Psoas muscle (tissue), 8 donors: ENCODE measurements around the gene SGCD. TPM values are rescaled to one million over a fixed set of nuclear protein-coding genes. Genes with fewer than 3 reads are reported as not detected.

Experiments used
- ATAC-seq, 4 donors: fragments of 200-7000 bp; cut with Tn5 transposase; one replicate each; pipeline ENCODE4 v1.9.1; 2020; ENCODE audit warnings: moderate library complexity in 3 of 4, mild to moderate bottlenecking in 2 of 4
- DNase-seq, 2 donors: peaks; one replicate each; pipeline ENCODE4 v3.0.0-alpha.2; 2020
- H3K27ac ChIP-seq: fragments of 200-600 bp; one replicate; pipeline ENCODE4 v1.8.0; 2022
- H3K27me3 ChIP-seq, 3 donors: fragments of 200-600 bp in 1 of 3; one replicate each; pipeline versions ENCODE4 v1.6.1 to v1.8.0; 2013 to 2022; ENCODE audit warnings: low read length in 2 of 3, mild to moderate bottlenecking in 2 of 3, moderate library complexity in 1 of 3; ENCODE audit not compliant: insufficient read depth in 3 of 3
- H3K36me3 ChIP-seq, 2 donors: fragments of 200-600 bp in 1 of 2; one replicate each; pipeline versions ENCODE4 v1.6.1 to v1.8.0; 2013 to 2022; ENCODE audit warnings: low read depth in 1 of 2, mild to moderate bottlenecking in 1 of 2, moderate library complexity in 1 of 2; ENCODE audit not compliant: insufficient read depth in 1 of 2
- H3K4me1 ChIP-seq: fragments of 200-600 bp; one replicate; pipeline ENCODE4 v1.8.0; 2022
- H3K4me3 ChIP-seq: fragments of 200-600 bp; one replicate; pipeline ENCODE4 v1.8.0; 2022; ENCODE audit warnings: mild to moderate bottlenecking
- H3K9me3 ChIP-seq: fragments of 200-600 bp; one replicate; pipeline ENCODE4 v1.8.0; 2022
- CTCF ChIP-seq: fragments of 200-600 bp; IDR thresholded peaks from one replicate; pipeline ENCODE4 v1.8.0; 2022; ENCODE audit warnings: antibody characterized with exemption
- WGBS, 3 donors: extraction: QIAGEN DNeasy Blood & Tissue Kit; methylation state at CpG; one replicate each; pipeline versions ENCODE4 v1.1.6 to v1.1.7; 2013; 5-methylcytosine and 5-hydroxymethylcytosine counted together
- intact Hi-C, 2 donors: fragments of 100-400 bp; cut with DNase I; formaldehyde crosslinking; loops; one replicate each; pipeline versions ENCODE4 v1.11.0 to v1.14.2; 2022
- polyA plus RNA-seq, 3 donors: library from polyadenylated mRNA; stranded (reverse); fragments of 200-250 nt; gene quantifications; one replicate each; pipeline ENCODE4 v1.2.3, GENCODE V29; 2013
- total RNA-seq, 4 donors: library from RNA; stranded (reverse); fragmentation: NEBNext Ultra II Directional in 2 of 4; extraction: Animal tissue kit (Norgen Biotek cat#: 25700) in 2 of 4; gene quantifications; one replicate each; pipeline versions ENCODE4 v1.2.1 to v1.2.4, GENCODE V29; 2021 to 2023
- donor health status: healthy with polysubstance abuse.
- donor health status: DM: no; HTN: no; CAD: no; lungs with moderate emphysema.
- donor health status: Bipolar disorder and iron deficiency.
- donor health status: healthy.
- donor health status: DM: yes; HTN: yes; CAD: no.
- donor health status: DM: no; HTN: no; CAD: no.
- donor health status: DM: no; HTN: no; CAD: no.
- donor health status: DM: yes; HTN: yes; CAD: no.

Gene SGCD
- total and polyA plus RNA-seq, 7 donors = 13.2 to 51.5 (median 33.2) TPM

GRCh38 chr5:156396063-156396829, 69.3 kb downstream of the SGCD start:
- no peak for TF ChIP-seq CTCF
- intact Hi-C loops = no loop called here
- DNase-seq = no peak
- peak overlapping the region; percentile 54 for H3K27ac ChIP-seq
- no peak overlapping the region for H3K4me3 ChIP-seq
- WGBS, 3 donors = 32 to 42% (median 34%) methylated on average over 11 of the region's 11 CpGs
- no peaks in the 10 kb centered on the region for H3K36me3 ChIP-seq
- peaks cover 13% of the 10 kb centered on the region for H3K9me3 ChIP-seq
- peak in 1 of 4 donors; percentile 21 for ATAC-seq
- peaks cover 49% of the 10 kb centered on the region for H3K4me1 ChIP-seq
- H3K27me3 ChIP-seq = no peaks in the 10 kb centered on the region

GRCh38 chr5:156396830-156397081, 69.8 kb downstream of the SGCD start:
- Histone ChIP-seq H3K36me3 (no peaks in the 10 kb centered on the region), H3K27ac (no peak overlapping the region), H3K4me3 (no peak overlapping the region), H3K27me3 (no peaks in the 10 kb centered on the region), H3K9me3 (peaks cover 13% of the 10 kb centered on the region), H3K4me1 (peaks cover 45% of the 10 kb centered on the region)
- ATAC-seq (no peak), DNase-seq (no peak)
- intact Hi-C loops = no loop called here
- 78 to 81% (median 81%) methylated on average over 2 of the region's 2 CpGs for WGBS, 3 donors
- TF ChIP-seq CTCF = no peak

DNA sequence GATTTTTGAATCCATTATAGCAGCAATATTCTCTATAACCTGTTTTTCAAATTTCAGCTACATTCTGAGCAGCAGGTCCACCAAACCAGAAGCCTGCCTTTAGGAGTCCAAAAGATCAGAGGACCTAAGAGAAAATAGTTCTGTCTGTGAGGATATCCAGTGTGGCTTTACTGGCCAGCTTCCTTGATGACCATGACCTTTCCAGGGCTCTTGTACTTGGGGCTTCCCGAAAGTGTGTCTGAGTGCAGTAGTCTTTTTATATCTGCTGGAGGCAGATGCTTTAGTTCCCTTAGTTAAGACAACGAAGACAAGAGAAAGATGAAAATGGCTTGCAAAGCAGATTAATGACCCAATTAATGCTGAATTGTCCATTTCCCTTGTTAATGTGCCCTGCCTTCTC, 72.4 kb downstream of the SGCD start:
- 18 to 41% (median 36%) methylated on average over 2 of the region's 2 CpGs for WGBS, 3 donors
- no peak for DNase-seq
- peaks cover 13% of the 10 kb centered on the region for H3K9me3 ChIP-seq
- H3K27me3 ChIP-seq = no peaks in the 10 kb centered on the region
- H3K36me3 ChIP-seq = no peaks in the 10 kb centered on the region
- H3K4me3 ChIP-seq = no peak overlapping the region
- ATAC-seq = peak; percentile 47 to 85 (median 78)
- H3K4me1 ChIP-seq = peaks cover 38% of the 10 kb centered on the region
- H3K27ac ChIP-seq = peak overlapping the region; percentile 48
- TF ChIP-seq CTCF = no peak
- intact Hi-C loops = no loop called here

- DNase-seq = no peak
- no peaks in the 10 kb centered on the region for H3K36me3 ChIP-seq
- peak overlapping the region; percentile 44 for H3K27ac ChIP-seq
- peaks cover 29% of the 10 kb centered on the region for H3K4me1 ChIP-seq
- no peak for TF ChIP-seq CTCF
- ATAC-seq = no peak
- H3K27me3 ChIP-seq = no peaks in the 10 kb centered on the region
- H3K9me3 ChIP-seq = peaks cover 13% of the 10 kb centered on the region
- no peak overlapping the region for H3K4me3 ChIP-seq
- intact Hi-C loops = no loop called here
Measured at GRCh38 chr5:156400231-156400986, 73.4 kb downstream of the SGCD start.
